Measurements from ENCODE around the gene KIF19. TPM values are rescaled to one million over a fixed set of nuclear protein-coding genes. Genes with fewer than 3 reads are reported as not detected.
"Not testable (repeated sequence)": the region's sequence is repeated elsewhere in the genome, so short reads cannot be mapped to it uniquely, and the experiment has no call there.

Gene KIF19
- polyA plus RNA-seq, 3 donors, result not detected

DNA sequence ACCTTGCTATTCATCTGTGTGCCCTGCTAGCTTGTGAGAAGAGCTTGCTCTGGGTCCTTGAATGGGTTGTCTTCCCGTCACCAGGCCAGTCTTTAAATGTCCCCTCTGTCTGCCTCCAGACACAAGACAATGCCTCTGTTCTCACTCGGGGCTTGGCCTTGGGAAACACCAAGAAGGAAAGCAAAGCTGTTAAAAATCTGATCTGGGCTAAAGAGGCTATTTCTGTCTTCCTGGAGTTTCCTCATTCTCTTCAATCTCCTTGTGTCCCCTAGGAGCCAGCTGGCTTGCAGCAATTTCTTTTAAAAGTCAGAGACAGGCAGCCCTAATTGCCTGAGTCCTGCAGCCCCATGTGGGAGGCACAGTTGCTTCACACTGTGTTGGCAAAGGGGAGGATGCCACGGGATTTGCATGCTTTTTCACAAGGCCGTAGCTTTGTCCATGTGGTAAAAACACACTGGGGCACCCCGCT, 49.5 kb upstream of the KIF19 start:
- no peaks in the 10 kb centered on the region for H3K9me3 Mint-ChIP-seq
- intact Hi-C loops (cut with micrococcal nuclease), result no loop called here
- Histone ChIP-seq H2AFZ (ENCODE audit: insufficient read depth, low read depth, low read length, poor library complexity, severe bottlenecking) (no peak overlapping the region), H3K79me2 (ENCODE audit: insufficient read depth, low read length) (no peaks in the 10 kb centered on the region), H3K27ac (ENCODE audit: low read depth in 1 of 2, low read length in 2 of 2) (no peak overlapping the region), H4K20me1 (ENCODE audit: insufficient read depth, low read length) (no peaks in the 10 kb centered on the region), H3K9me3 (replicated peaks in 1 of 2; ENCODE audit: control insufficient read depth in 1 of 2, insufficient read depth in 1 of 2, low read length in 2 of 2) (no peaks in the 10 kb centered on the region), H3K4me3 (replicated peaks in 1 of 3; ENCODE audit: low read depth in 2 of 3, low read length in 3 of 3) (no peak overlapping the region), H3K4me1 (ENCODE audit: control insufficient read depth in 1 of 2, insufficient read depth in 2 of 2, low read length in 2 of 2) (peaks cover 21 to 22% of the 10 kb centered on the region in 2 donors), H3K36me3 (replicated peaks in 1 of 2; ENCODE audit: control insufficient read depth in 1 of 2, insufficient read depth in 2 of 2, low read length in 2 of 2) (no peaks in the 10 kb centered on the region), H3K9ac (ENCODE audit: insufficient read depth, low read length, poor library complexity, severe bottlenecking) (no peak overlapping the region), H3K27me3 (ENCODE audit: control insufficient read depth in 2 of 2, insufficient read depth in 2 of 2, low read length in 2 of 2) (peaks cover 3 to 16% of the 10 kb centered on the region in 2 donors), H3K4me2 (replicated peaks; ENCODE audit: extremely low read depth, low read length, poor library complexity, severe bottlenecking) (no peak overlapping the region)
- WGBS (ENCODE audit: insufficient coverage), result 69% methylated on average over 4 of the region's 5 CpGs
- peaks cover 0 to 1% of the 10 kb centered on the region in 2 donors for H3K36me3 Mint-ChIP-seq
- TF ChIP-seq, protein P1, sequence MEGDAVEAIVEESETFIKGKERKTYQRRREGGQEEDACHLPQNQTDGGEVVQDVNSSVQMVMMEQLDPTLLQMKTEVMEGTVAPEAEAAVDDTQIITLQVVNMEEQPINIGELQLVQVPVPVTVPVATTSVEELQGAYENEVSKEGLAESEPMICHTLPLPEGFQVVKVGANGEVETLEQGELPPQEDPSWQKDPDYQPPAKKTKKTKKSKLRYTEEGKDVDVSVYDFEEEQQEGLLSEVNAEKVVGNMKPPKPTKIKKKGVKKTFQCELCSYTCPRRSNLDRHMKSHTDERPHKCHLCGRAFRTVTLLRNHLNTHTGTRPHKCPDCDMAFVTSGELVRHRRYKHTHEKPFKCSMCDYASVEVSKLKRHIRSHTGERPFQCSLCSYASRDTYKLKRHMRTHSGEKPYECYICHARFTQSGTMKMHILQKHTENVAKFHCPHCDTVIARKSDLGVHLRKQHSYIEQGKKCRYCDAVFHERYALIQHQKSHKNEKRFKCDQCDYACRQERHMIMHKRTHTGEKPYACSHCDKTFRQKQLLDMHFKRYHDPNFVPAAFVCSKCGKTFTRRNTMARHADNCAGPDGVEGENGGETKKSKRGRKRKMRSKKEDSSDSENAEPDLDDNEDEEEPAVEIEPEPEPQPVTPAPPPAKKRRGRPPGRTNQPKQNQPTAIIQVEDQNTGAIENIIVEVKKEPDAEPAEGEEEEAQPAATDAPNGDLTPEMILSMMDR (IDR thresholded peaks at IDR 0.05), result no peak
- H3K4me1 Mint-ChIP-seq, result peaks cover 31% of the 10 kb centered on the region
- peak overlapping the region in 1 of 7 donors; percentile 8 for H3K27ac Mint-ChIP-seq
- H3K4me3 Mint-ChIP-seq, result no peak overlapping the region
- no peak for DNase-seq
- peaks cover 26% of the 10 kb centered on the region in 3 donors for H3K27me3 Mint-ChIP-seq (ENCODE audit: low read depth in 3 of 3)

DNA sequence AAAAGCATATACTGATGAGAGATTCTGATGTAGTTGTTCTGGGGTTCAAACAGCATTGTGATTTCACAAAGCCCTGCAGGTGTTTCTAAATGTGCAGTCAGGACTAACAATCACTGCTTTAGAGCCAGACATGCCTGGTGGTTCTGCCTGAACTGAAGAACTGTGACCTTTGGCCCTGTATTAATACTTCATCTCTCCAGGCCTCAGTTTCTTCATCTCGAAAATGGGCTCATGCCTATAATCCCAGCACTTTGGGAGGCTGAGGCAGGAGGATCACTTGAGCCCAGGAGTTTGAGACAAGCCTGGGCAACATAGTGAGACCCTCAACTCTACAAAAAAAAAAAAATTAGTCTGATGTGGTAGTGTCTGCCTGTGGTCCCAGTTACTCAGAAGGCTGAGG, 48.1 kb upstream of the KIF19 start:
- Mint-ChIP-seq H3K4me1 (peaks cover 40% of the 10 kb centered on the region), H3K27me3 (ENCODE audit: low read depth in 3 of 3) (peaks cover 22 to 26% (median 24%) of the 10 kb centered on the region in 3 donors), H3K36me3 (peaks cover 0 to 1% of the 10 kb centered on the region in 2 donors), H3K4me3 (no peak overlapping the region), H3K27ac (no peak overlapping the region), H3K9me3 (no peaks in the 10 kb centered on the region)
- intact Hi-C loops (cut with micrococcal nuclease), result no loop called here
- no peaks in the 10 kb centered on the region for H4K20me1 ChIP-seq (ENCODE audit: insufficient read depth, low read length)
- no peaks in the 10 kb centered on the region for H3K79me2 ChIP-seq (ENCODE audit: insufficient read depth, low read length)
- no peak for DNase-seq
- H3K9me3 ChIP-seq (replicated peaks in 1 of 2; ENCODE audit: control insufficient read depth in 1 of 2, insufficient read depth in 1 of 2, low read length in 2 of 2), result no peaks in the 10 kb centered on the region
- no peak overlapping the region for H3K9ac ChIP-seq (ENCODE audit: insufficient read depth, low read length, poor library complexity, severe bottlenecking)
- peaks cover 29 to 31% of the 10 kb centered on the region in 2 donors for H3K4me1 ChIP-seq (ENCODE audit: control insufficient read depth in 1 of 2, insufficient read depth in 2 of 2, low read length in 2 of 2)
- H3K4me3 ChIP-seq (replicated peaks in 1 of 3; ENCODE audit: low read depth in 2 of 3, low read length in 3 of 3), result no peak overlapping the region
- H2AFZ ChIP-seq (ENCODE audit: insufficient read depth, low read depth, low read length, poor library complexity, severe bottlenecking), result no peak overlapping the region
- TF ChIP-seq, protein P1 (IDR thresholded peaks at IDR 0.05), result no peak
- peaks cover 3 to 16% of the 10 kb centered on the region in 2 donors for H3K27me3 ChIP-seq (ENCODE audit: control insufficient read depth in 2 of 2, insufficient read depth in 2 of 2, low read length in 2 of 2)
- H3K4me2 ChIP-seq (replicated peaks; ENCODE audit: extremely low read depth, low read length, poor library complexity, severe bottlenecking), result no peak overlapping the region
- no CpG with 5 or more reads among the region's 1 CpG for WGBS (ENCODE audit: insufficient coverage)
- no peaks in the 10 kb centered on the region for H3K36me3 ChIP-seq (replicated peaks in 1 of 2; ENCODE audit: control insufficient read depth in 1 of 2, insufficient read depth in 2 of 2, low read length in 2 of 2)
- H3K27ac ChIP-seq (ENCODE audit: low read depth in 1 of 2, low read length in 2 of 2), result no peak overlapping the region

DNA sequence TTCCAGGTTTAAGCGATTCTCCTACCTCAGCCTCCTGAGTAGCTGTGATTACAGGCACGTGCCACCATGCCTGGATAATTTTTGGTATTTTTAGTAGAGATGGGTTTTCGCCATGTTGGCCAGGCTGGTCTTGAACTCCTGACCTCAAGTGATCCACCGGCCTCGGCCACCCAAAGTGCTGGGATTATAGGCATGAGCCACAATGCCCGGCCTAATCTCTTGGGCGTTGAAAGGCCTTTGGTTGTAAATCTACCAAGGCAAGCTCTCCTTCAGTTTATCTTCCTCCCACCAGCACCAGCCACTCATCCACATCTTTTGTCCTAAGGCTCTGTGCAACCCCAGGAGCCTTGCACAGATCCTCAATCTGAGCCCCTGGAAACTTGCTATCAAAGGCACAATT, 46.4 kb upstream of the KIF19 start:
- H3K9ac ChIP-seq (ENCODE audit: insufficient read depth, low read length, poor library complexity, severe bottlenecking); H3K27ac ChIP-seq (ENCODE audit: low read depth in 1 of 2, low read length in 2 of 2); H3K9me3 ChIP-seq (replicated peaks in 1 of 2; ENCODE audit: control insufficient read depth in 1 of 2, insufficient read depth in 1 of 2, low read length in 2 of 2); DNase-seq; H3K79me2 ChIP-seq (ENCODE audit: insufficient read depth, low read length); H4K20me1 ChIP-seq (ENCODE audit: insufficient read depth, low read length); H3K36me3 Mint-ChIP-seq; H3K4me2 ChIP-seq (replicated peaks; ENCODE audit: extremely low read depth, low read length, poor library complexity, severe bottlenecking); H3K36me3 ChIP-seq (replicated peaks in 1 of 2; ENCODE audit: control insufficient read depth in 1 of 2, insufficient read depth in 2 of 2, low read length in 2 of 2); H2AFZ ChIP-seq (ENCODE audit: insufficient read depth, low read depth, low read length, poor library complexity, severe bottlenecking); H3K9me3 Mint-ChIP-seq; H3K4me3 ChIP-seq (replicated peaks in 1 of 3; ENCODE audit: low read depth in 2 of 3, low read length in 3 of 3); H3K27me3 ChIP-seq (ENCODE audit: control insufficient read depth in 2 of 2, insufficient read depth in 2 of 2, low read length in 2 of 2): not testable (repeated sequence)
- 98% methylated on average over 6 of the region's 7 CpGs for WGBS (ENCODE audit: insufficient coverage)
- peak overlapping the region in 1 of 2 donors; percentile 39 for H3K4me3 Mint-ChIP-seq
- H3K4me1 Mint-ChIP-seq, result peaks cover 33% of the 10 kb centered on the region
- intact Hi-C loops (cut with micrococcal nuclease), result loop anchor here (5.0 kb wide), 1 partner anchor 67 kb away; the partner anchor contains the start of gene TTYH2 (in 2 of the 2)
- H3K4me1 ChIP-seq (ENCODE audit: control insufficient read depth in 1 of 2, insufficient read depth in 2 of 2, low read length in 2 of 2), result peaks cover 29 to 31% of the 10 kb centered on the region in 2 donors
- peaks cover 14 to 21% (median 14%) of the 10 kb centered on the region in 3 donors for H3K27me3 Mint-ChIP-seq (ENCODE audit: low read depth in 3 of 3)
- H3K27ac Mint-ChIP-seq, result peak overlapping the region in 1 of 7 donors; percentile 84

Data from CD14-positive monocyte (primary cell).